Astrocyte (in vitro differentiated cells and primary cell): ENCODE results near the gene DNTT.

Experiments used
- CTCF ChIP-seq: IDR thresholded peaks from 2 replicates; pipeline ENCODE4 v1.5.1; 2011; ENCODE audit warnings: low read depth, mild to moderate bottlenecking, inconsistent platforms, low read length, moderate library complexity; ENCODE audit not compliant: insufficient read depth
- EZH2 ChIP-seq: IDR thresholded peaks from 2 replicates; pipeline ENCODE4 v1.6.1; 2012; ENCODE audit warnings: mild to moderate bottlenecking, low read length, inconsistent platforms; ENCODE audit not compliant: insufficient read depth

- peak; percentile 55 for TF ChIP-seq CTCF
- TF ChIP-seq EZH2 = no peak
These were observed 11.0 kb upstream of the DNTT start for GRCh38 chr10:96292971-96293920.
